ENCODE measurements around the gene RASGEF1C.

The RASGEF1C gene

DNA sequence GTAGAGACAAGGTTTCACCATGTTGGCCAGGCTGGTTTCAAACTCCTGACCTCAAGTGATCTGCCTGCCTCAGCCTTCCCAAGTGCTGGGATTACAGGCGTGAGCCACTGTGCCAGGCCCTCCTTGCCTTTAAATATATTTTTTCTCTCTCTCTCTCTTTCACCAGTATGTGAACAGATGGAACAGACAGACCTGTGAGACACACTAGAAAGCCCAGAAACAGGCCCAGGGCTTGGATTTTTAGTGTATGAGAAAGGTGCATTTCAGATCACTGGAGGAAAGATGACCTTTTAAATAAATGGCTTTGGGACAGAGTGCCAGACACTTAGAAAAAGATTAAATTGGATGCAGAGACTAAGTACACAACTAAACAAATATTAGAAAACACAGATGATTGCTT, 3.1 kb downstream of the RASGEF1C start:
- Histone ChIP-seq H3K4me3 (no peak overlapping the region), H3K27ac (no peak overlapping the region), H3K4me1 (peaks cover 0 to 16% (median 5%) of the 10 kb centered on the region in 4 donors), H3K9me3 (no peaks in the 10 kb centered on the region), H3K36me3 (no peaks in the 10 kb centered on the region), H3K27me3 (peaks cover 0 to 35% of the 10 kb centered on the region in 2 donors)
- TF ChIP-seq, protein P1, sequence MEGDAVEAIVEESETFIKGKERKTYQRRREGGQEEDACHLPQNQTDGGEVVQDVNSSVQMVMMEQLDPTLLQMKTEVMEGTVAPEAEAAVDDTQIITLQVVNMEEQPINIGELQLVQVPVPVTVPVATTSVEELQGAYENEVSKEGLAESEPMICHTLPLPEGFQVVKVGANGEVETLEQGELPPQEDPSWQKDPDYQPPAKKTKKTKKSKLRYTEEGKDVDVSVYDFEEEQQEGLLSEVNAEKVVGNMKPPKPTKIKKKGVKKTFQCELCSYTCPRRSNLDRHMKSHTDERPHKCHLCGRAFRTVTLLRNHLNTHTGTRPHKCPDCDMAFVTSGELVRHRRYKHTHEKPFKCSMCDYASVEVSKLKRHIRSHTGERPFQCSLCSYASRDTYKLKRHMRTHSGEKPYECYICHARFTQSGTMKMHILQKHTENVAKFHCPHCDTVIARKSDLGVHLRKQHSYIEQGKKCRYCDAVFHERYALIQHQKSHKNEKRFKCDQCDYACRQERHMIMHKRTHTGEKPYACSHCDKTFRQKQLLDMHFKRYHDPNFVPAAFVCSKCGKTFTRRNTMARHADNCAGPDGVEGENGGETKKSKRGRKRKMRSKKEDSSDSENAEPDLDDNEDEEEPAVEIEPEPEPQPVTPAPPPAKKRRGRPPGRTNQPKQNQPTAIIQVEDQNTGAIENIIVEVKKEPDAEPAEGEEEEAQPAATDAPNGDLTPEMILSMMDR (IDR thresholded peaks at IDR 0.05) = no peak
- no peak for DNase-seq
- intact Hi-C loops (cut with DNase I; ENCODE audit: low total_unique reads) = no loop called here

DNA sequence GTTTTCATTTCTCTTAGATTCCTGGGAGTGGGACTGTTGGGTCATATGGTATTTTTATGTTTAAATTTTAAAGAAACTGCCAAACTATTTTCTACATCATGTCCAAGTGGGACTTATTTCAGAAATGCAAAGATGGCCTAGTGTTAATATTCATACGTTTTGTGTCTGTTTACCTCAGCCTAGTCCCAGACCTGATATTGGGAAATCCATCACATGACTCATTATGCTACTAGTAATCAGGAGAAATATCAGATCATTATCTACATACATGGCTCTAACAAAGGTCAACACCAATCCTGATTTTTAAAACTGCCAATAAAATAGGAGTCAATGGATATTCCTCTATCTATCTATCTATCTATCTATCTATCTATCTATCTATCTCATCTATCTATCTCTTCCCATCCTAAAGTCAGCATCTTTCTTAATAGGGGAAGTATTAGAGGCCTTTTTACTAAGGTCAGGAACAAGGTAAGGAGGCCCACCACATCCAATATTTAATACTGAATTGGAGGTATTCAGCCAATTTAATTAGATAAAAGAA, 4.7 kb downstream of the RASGEF1C start:
- no peak for DNase-seq
- H3K4me3 ChIP-seq = no peak overlapping the region
- TF ChIP-seq, protein P1 (IDR thresholded peaks at IDR 0.05) = no peak
- H3K9me3 ChIP-seq = no peaks in the 10 kb centered on the region
- intact Hi-C loops (cut with DNase I; ENCODE audit: low total_unique reads) = no loop called here
- no peaks in the 10 kb centered on the region for H3K36me3 ChIP-seq
- peaks cover 0 to 27% of the 10 kb centered on the region in 2 donors for H3K27me3 ChIP-seq
- peaks cover 0 to 14% (median 5%) of the 10 kb centered on the region in 4 donors for H3K4me1 ChIP-seq
- no peak overlapping the region for H3K27ac ChIP-seq

DNA sequence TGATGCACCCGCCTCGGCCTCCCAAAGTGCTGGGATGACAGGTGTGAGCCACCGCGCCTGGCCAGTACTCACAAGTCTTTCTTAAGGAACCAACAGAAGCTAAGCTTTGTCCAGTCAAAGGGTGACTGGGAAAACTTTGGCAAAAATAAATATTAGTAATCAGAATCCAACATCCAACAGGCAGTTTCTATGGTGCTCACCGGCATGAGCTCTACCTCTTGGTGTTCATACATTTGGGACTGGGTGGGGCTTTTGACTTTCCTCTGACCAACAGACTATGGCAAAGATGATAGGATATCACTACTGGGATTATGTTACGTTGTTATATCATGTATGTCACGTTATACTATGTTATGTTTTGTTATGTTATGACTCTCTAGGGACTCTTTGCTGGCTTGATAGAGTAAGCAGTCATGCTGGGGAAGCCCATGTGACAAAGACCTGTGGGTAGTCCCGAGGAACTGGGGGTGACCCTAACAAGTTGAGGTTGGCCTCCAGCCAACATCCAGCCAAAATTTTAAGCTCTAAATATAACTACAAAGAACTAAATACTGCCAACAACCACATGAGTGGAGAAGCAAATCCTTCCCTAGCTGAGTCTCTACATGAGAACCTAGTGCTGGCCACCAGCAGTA, 6.0 kb downstream of the RASGEF1C start:
- Histone ChIP-seq H3K36me3 (no peaks in the 10 kb centered on the region), H3K4me1 (peaks cover 0 to 6% (median under 1%) of the 10 kb centered on the region in 4 donors), H3K27ac (no peak overlapping the region), H3K4me3 (no peak overlapping the region), H3K9me3 (no peaks in the 10 kb centered on the region), H3K27me3 (peaks cover 0 to 29% of the 10 kb centered on the region in 2 donors)
- intact Hi-C loops (cut with DNase I; ENCODE audit: low total_unique reads) = no loop called here
- TF ChIP-seq, protein P1 (IDR thresholded peaks at IDR 0.05) = no peak
- DNase-seq = no peak

DNA sequence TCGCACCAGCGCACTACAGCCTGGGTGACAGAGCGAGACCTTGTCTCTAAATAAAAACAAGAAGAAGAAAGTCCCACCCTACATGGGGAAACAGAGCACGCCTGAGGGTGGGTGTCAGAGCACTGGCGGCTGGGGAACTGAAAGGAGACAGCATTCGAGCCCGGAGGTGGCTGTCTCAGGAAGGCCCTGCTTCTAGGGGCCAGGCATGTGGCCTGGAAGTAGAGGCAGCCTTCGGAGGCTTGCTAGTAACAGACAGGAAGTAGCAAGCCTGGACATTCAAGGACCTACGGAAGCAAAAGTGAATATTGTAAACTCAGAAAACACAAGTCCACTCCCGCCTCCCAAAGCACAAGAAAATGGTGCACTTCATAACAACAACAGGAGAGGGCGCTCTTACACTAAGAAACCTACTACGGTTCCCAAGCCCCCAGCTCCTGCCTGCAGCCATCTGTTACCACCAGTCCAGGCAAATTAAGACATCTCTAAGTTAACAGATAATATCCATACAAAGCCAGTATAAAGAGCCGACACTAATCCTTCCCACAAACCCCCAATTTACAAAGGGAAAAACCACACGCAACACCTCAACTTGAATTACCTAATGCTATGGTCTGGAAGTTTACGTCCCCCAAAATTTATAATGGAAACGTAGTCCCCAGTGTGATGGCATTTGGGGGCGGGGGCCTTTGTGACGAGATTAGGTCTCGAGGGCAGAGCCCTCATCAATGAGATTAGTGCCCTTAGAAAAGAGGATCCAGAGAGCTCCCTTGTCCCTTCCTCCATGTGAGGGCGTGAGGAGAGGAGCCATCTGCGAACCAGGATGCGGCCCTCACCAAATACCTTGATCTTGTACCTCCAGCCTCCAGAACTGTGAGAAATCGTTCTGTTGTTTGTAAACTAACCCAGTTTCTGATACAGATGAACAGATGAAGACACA, 7.7 kb downstream of the RASGEF1C start:
- intact Hi-C loops (cut with DNase I; ENCODE audit: low total_unique reads) = no loop called here
- Histone ChIP-seq H3K9me3 (no peaks in the 10 kb centered on the region), H3K4me3 (no peak overlapping the region), H3K27ac (no peak overlapping the region), H3K4me1 (no peaks in the 10 kb centered on the region), H3K27me3 (peaks cover 0 to 19% of the 10 kb centered on the region in 2 donors), H3K36me3 (no peaks in the 10 kb centered on the region)
- DNase-seq = no peak
- TF ChIP-seq, protein P1 (IDR thresholded peaks at IDR 0.05) = no peak

DNA sequence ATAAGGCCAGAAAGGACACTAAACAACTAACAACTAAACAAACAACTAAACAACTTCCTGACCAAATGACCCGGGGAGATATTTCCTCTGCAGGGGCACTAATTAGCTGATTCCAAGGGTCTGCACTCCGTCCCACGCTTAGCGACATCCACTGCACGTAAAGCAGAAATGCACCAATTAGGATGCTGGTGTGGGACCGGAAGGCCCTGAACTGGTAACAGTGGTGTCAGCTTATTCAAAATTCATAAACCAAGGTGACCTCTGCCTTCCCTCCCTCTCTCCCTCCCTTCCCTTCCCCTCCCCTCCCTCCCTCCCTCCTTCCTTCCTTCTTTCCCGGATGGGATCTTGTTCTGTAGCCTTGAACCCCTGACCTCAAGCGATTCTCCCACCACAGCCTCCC, 9.6 kb downstream of the RASGEF1C start:
- Histone ChIP-seq H3K27ac (no peak overlapping the region), H3K4me3 (no peak overlapping the region), H3K36me3 (no peaks in the 10 kb centered on the region), H3K9me3 (no peaks in the 10 kb centered on the region), H3K27me3 (peaks cover 0 to 14% of the 10 kb centered on the region in 2 donors), H3K4me1 (no peaks in the 10 kb centered on the region)
- TF ChIP-seq, protein P1 (IDR thresholded peaks at IDR 0.05) = no peak
- intact Hi-C loops (cut with DNase I; ENCODE audit: low total_unique reads) = no loop called here
- no peak for DNase-seq

Measured in tibial artery (tissue), 4 donors.